H1 (cell line): Measurements from ENCODE around the gene BOLA1. TPM values are rescaled to one million over a fixed set of nuclear protein-coding genes. Genes with fewer than 3 reads are reported as not detected.

Source experiments
- CTCF ChIA-PET: fragments of 300-600 bp; sonication (Branson Sonifier 250); formaldehyde crosslinking; loops from one replicate; lab custom pipeline; 2021; ENCODE audit not compliant: partially characterized antibody; lab: Charles Lee
- POLR2A ChIA-PET: fragments of 300-600 bp; sonication (Branson Sonifier 250); formaldehyde crosslinking; loops from one replicate; lab custom pipeline; 2021; ENCODE audit warnings: inconsistent platforms; ENCODE audit not compliant: partially characterized antibody; lab: Charles Lee
- DNase-seq, 2 experiments: peaks; one replicate each; pipeline versions ENCODE4 v3.0.0 to v3.0.0-alpha.2; 2010 to 2022; ENCODE audit warnings: low spot score in 2 of 2, low read depth in 1 of 2, mixed read lengths in 1 of 2
- FAIRE-seq: peaks from 2 replicates; lab custom pipeline; 2011; peaks lifted over from hg19 to GRCh38; lab: Jason Lieb, UNC
- H2AFZ ChIP-seq: 2 replicates; pipeline ENCODE4 v1.8.1; 2012; ENCODE audit warnings: low read length, inconsistent platforms
- H2AK5ac ChIP-seq: 2 replicates; pipeline ENCODE4 v1.6.1; 2013; ENCODE audit warnings: low read depth, low read length
- H2BK120ac ChIP-seq: replicated peaks from 2 replicates; pipeline ENCODE3; 2013; ENCODE audit warnings: low read depth, low read length, inconsistent platforms
- H2BK12ac ChIP-seq: 2 replicates; pipeline ENCODE4 v1.6.1; 2013; ENCODE audit warnings: low read depth, low read length
- H2BK15ac ChIP-seq: 2 replicates; pipeline ENCODE4 v1.6.1; 2013; ENCODE audit warnings: low read length
- H2BK20ac ChIP-seq: 2 replicates; pipeline ENCODE4 v1.6.1; 2013; ENCODE audit warnings: low read length
- H2BK5ac ChIP-seq: 2 replicates; pipeline ENCODE4 v1.6.1; 2013; ENCODE audit warnings: low read depth, low read length
- H3K14ac ChIP-seq: 2 replicates; pipeline ENCODE4 v1.6.1; 2013; ENCODE audit warnings: inconsistent platforms; ENCODE audit not compliant: insufficient read length
- H3K18ac ChIP-seq: 2 replicates; pipeline ENCODE4 v1.6.1; 2013; ENCODE audit warnings: low read length; ENCODE audit errors: extremely low read depth
- H3K23ac ChIP-seq: 2 replicates; pipeline ENCODE4 v1.6.1; 2013; ENCODE audit warnings: inconsistent platforms; ENCODE audit not compliant: insufficient read length
- H3K23me2 ChIP-seq: 2 replicates; pipeline ENCODE4 v1.6.1; 2013; ENCODE audit warnings: low read depth, low read length
- H3K27ac ChIP-seq: 2 replicates; pipeline ENCODE4 v1.6.1; 2011; ENCODE audit warnings: low read depth, low read length, inconsistent platforms
- H3K27me3 ChIP-seq, 4 experiments: replicated peaks in 1 of 4; 1 replicate in 1 of 4; 2 replicates in 3 of 4; pipeline versions ENCODE4 v1.6.1 to v1.8.1; 2011 to 2013; ENCODE audit warnings: low read length in 3 of 4, mild to moderate bottlenecking in 3 of 4, inconsistent platforms in 2 of 4, mixed read lengths in 2 of 4, moderate library complexity in 1 of 4; ENCODE audit not compliant: control insufficient read depth in 3 of 4, insufficient read depth in 3 of 4; ENCODE audit errors: extremely low read depth in 1 of 4
- H3K36me3 ChIP-seq, 4 experiments: 2 replicates each; pipeline versions ENCODE4 v1.6.1 to v1.8.1; 2011 to 2013; ENCODE audit warnings: mild to moderate bottlenecking in 4 of 4, low read length in 3 of 4, moderate library complexity in 2 of 4, control low read depth in 1 of 4, inconsistent platforms in 1 of 4; ENCODE audit not compliant: insufficient read depth in 4 of 4, control insufficient read depth in 2 of 4
- H3K4ac ChIP-seq: replicated peaks from 2 replicates; pipeline ENCODE3; 2013; ENCODE audit warnings: low read length, low read depth, mixed read lengths, inconsistent platforms; ENCODE audit not compliant: insufficient read length
- H3K4me1 ChIP-seq, 4 experiments: replicated peaks in 1 of 4; 1 replicate in 1 of 4; 2 replicates in 3 of 4; pipeline versions ENCODE4 v1.6.1 to v1.8.1; 2011 to 2013; ENCODE audit warnings: low read length in 3 of 4, inconsistent platforms in 2 of 4, mixed read lengths in 1 of 4; ENCODE audit not compliant: insufficient read depth in 4 of 4, control insufficient read depth in 3 of 4
- H3K4me2 ChIP-seq, 2 experiments: 2 replicates each; pipeline versions ENCODE4 v1.6.1 to v1.8.1; 2011 to 2013; ENCODE audit warnings: low read depth in 2 of 2, low read length in 2 of 2, control low read depth in 1 of 2, inconsistent platforms in 1 of 2, mild to moderate bottlenecking in 1 of 2; ENCODE audit not compliant: insufficient read depth in 1 of 2
- H3K4me3 ChIP-seq, 4 experiments: fragments of 200-600, 300-600 bp in 1 of 4; sonication (generic), shearing (Covaris generic), sonication (Bioruptor Twin) in 1 of 4; 2 replicates each; pipeline versions ENCODE4 v1.5.1 to v1.8.1; 2011 to 2016; ENCODE audit warnings: low read length in 4 of 4, low read depth in 3 of 4, control low read depth in 2 of 4, inconsistent platforms in 2 of 4, mild to moderate bottlenecking in 2 of 4, mixed read lengths in 1 of 4, moderate library complexity in 1 of 4; ENCODE audit not compliant: insufficient read depth in 2 of 4; ENCODE audit errors: extremely low read depth in 1 of 4
- H3K56ac ChIP-seq: replicated peaks from 2 replicates; pipeline ENCODE3; 2013; ENCODE audit warnings: low read depth, mild to moderate bottlenecking, mixed read lengths, low read length, inconsistent platforms; ENCODE audit not compliant: insufficient read length
- H3K79me1 ChIP-seq: 2 replicates; pipeline ENCODE4 v1.6.1; 2013; ENCODE audit warnings: low read depth, low read length, control low read depth
- H3K79me2 ChIP-seq, 2 experiments: 2 replicates each; pipeline versions ENCODE4 v1.6.1 to v1.8.1; 2012 to 2013; ENCODE audit warnings: low read length in 2 of 2, mild to moderate bottlenecking in 2 of 2, inconsistent platforms in 1 of 2; ENCODE audit not compliant: insufficient read depth in 2 of 2, control insufficient read depth in 1 of 2
- H3K9ac ChIP-seq, 4 experiments: replicated peaks in 1 of 4; 1 replicate in 1 of 4; 2 replicates in 3 of 4; pipeline versions ENCODE4 v1.6.1 to v1.8.1; 2011 to 2013; ENCODE audit warnings: low read depth in 3 of 4, low read length in 3 of 4, control low read depth in 2 of 4, mild to moderate bottlenecking in 2 of 4, moderate library complexity in 2 of 4, inconsistent platforms in 1 of 4; ENCODE audit errors: extremely low read depth in 1 of 4
- H3K9me3 ChIP-seq, 2 experiments: 2 replicates each; pipeline versions ENCODE4 v1.6.1 to v1.8.1; 2012 to 2013; ENCODE audit warnings: mild to moderate bottlenecking in 2 of 2, moderate library complexity in 2 of 2, control low read depth in 1 of 2, inconsistent platforms in 1 of 2, low read depth in 1 of 2, low read length in 1 of 2, mixed read lengths in 1 of 2; ENCODE audit not compliant: insufficient read depth in 2 of 2
- H4K20me1 ChIP-seq, 2 experiments: replicated peaks in 1 of 2; 2 replicates each; pipeline versions ENCODE3 to v1.8.1; 2011 to 2013; ENCODE audit warnings: inconsistent platforms in 2 of 2, low read length in 2 of 2, mild to moderate bottlenecking in 1 of 2; ENCODE audit not compliant: insufficient read depth in 2 of 2, control insufficient read depth in 1 of 2
- H4K5ac ChIP-seq: 2 replicates; pipeline ENCODE4 v1.6.1; 2013; ENCODE audit warnings: low read length, low read depth, mixed read lengths, inconsistent platforms; ENCODE audit not compliant: insufficient read length
- H4K8ac ChIP-seq: 2 replicates; pipeline ENCODE4 v1.8.0; 2013; ENCODE audit warnings: mild to moderate bottlenecking, moderate library complexity, low read length, inconsistent platforms; ENCODE audit not compliant: insufficient read depth; ENCODE audit errors: extremely low read depth
- H4K91ac ChIP-seq: replicated peaks from 2 replicates; pipeline ENCODE3; 2013; ENCODE audit warnings: low read length, mixed read lengths, inconsistent platforms; ENCODE audit not compliant: insufficient read length
- BCL11A ChIP-seq, 2 experiments: IDR thresholded peaks; one replicate each; pipeline ENCODE4 v1.6.1; 2011; ENCODE audit warnings: low read depth in 2 of 2, low read length in 2 of 2, mild to moderate bottlenecking in 2 of 2
- CEBPB ChIP-seq: IDR thresholded peaks from 2 replicates; pipeline ENCODE4 v1.6.1; 2012; ENCODE audit warnings: low read depth, low read length
- CHD2 ChIP-seq: IDR thresholded peaks from 2 replicates; pipeline ENCODE4 v1.6.1; 2012; ENCODE audit warnings: low read length, improper control_type of control experiment
- CREB1 ChIP-seq: IDR thresholded peaks from 2 replicates; pipeline ENCODE4 v1.6.1; 2012; ENCODE audit warnings: inconsistent platforms
- HDAC2 ChIP-seq, 2 experiments: fragments of 300-600 bp in 1 of 2; sonication (generic) in 1 of 2; IDR thresholded peaks; 2 replicates each; pipeline ENCODE4 v1.6.1; 2011 to 2012; ENCODE audit warnings: low read depth in 2 of 2, low read length in 2 of 2, mild to moderate bottlenecking in 2 of 2, moderate library complexity in 2 of 2, borderline replicate concordance in 1 of 2, inconsistent platforms in 1 of 2
- KDM5A ChIP-seq: fragments of 200-600 bp; IDR thresholded peaks from 2 replicates; pipeline ENCODE4 v1.7.1; 2012; ENCODE audit warnings: mild to moderate bottlenecking, low read length, inconsistent platforms, mixed read lengths
- RBBP5 ChIP-seq: IDR thresholded peaks from 2 replicates; pipeline ENCODE4 v1.7.1; 2012; ENCODE audit warnings: low read depth, mild to moderate bottlenecking, inconsistent platforms, low read length, moderate library complexity, borderline replicate concordance
- SIN3A ChIP-seq, 2 experiments: IDR thresholded peaks in 1 of 2; conservative IDR thresholded peaks in 1 of 2; 2 replicates each; pipeline ENCODE4 v1.6.1; 2011 to 2012; ENCODE audit warnings: low read length in 2 of 2, improper control_type of control experiment in 1 of 2, low read depth in 1 of 2, mild to moderate bottlenecking in 1 of 2
- SP1 ChIP-seq: IDR thresholded peaks from 2 replicates; pipeline ENCODE4 v1.6.1; 2011; ENCODE audit warnings: low read depth, low read length
- SP2 ChIP-seq: IDR thresholded peaks from 2 replicates; pipeline ENCODE4 v1.6.1; 2012; ENCODE audit warnings: mild to moderate bottlenecking, low read length, inconsistent platforms
- SUZ12 ChIP-seq: fragments of 200-600 bp; sonication (generic); IDR thresholded peaks from 2 replicates; pipeline ENCODE4 v1.6.1; 2012; ENCODE audit warnings: mild to moderate bottlenecking, inconsistent platforms, low read length, moderate library complexity, mixed read lengths
- TAF7 ChIP-seq: optimal IDR thresholded peaks from 2 replicates; pipeline ENCODE3; 2011; ENCODE audit warnings: low read depth, mild to moderate bottlenecking, inconsistent platforms, low read length, moderate library complexity, borderline replicate concordance
- TEAD4 ChIP-seq: IDR thresholded peaks from 2 replicates; pipeline ENCODE4 v1.6.1; 2012; ENCODE audit warnings: low read depth, low read length, inconsistent platforms, mixed read lengths
- ZNF274 ChIP-seq: IDR thresholded peaks from 2 replicates; pipeline ENCODE4 v1.7.0; 2012; ENCODE audit warnings: low read length, borderline replicate concordance; ENCODE audit errors: extremely low read depth
- WGBS, 2 experiments: shearing (Covaris generic) in 1 of 2; methylation state at CpG; one replicate each; pipeline versions ENCODE4 v1.1.6 to v1.1.7; 2013 to 2015; ENCODE audit warnings: low lambda C conversion rate in 2 of 2, mixed read lengths in 2 of 2, inconsistent platforms in 1 of 2, low coverage in 1 of 2, missing lambda C conversion rate in 1 of 2; ENCODE audit not compliant: insufficient replicate concordance in 2 of 2, insufficient coverage in 1 of 2, insufficient read length in 1 of 2; ENCODE audit errors: extremely low coverage in 1 of 2, missing lambda C conversion rate in 1 of 2; 5-methylcytosine and 5-hydroxymethylcytosine counted together
- polyA plus RNA-seq, 7 experiments: library from polyadenylated mRNA; depleted of rRNA in 3 of 7; stranded (reverse) in 5 of 7; unstranded in 2 of 7; fragments of >200 nt in 5 of 7; fragments of 200-250 nt in 2 of 7; gene quantifications; 1 replicate in 5 of 7; 2 replicates in 1 of 7; 4 replicates in 1 of 7; pipeline versions ENCODE4 v1.2.1 to v1.2.3, GENCODE V29; 2011 to 2013; ENCODE audit warnings: missing spikeins in 2 of 7, mixed read lengths in 2 of 7
- total RNA-seq: library from RNA; stranded (reverse); fragmentation: NEBNext Ultra II Directional; extraction: Animal tissue kit (Norgen Biotek cat#: 25700); gene quantifications from 2 replicates; pipeline ENCODE4 v1.2.1, GENCODE V29; 2021

BOLA1 gene
- total and polyA plus RNA-seq, 2 of the 8 experiments (the other 6 are each of a cell fraction or from before 2014, with no cell fraction given), result 8.1 to 15.4 TPM

- ChIA-PET POLR2A (no interaction called here), CTCF (interaction anchor here (1.2 kb wide), 1 partner anchor 39 kb away, joined by 3 read pairs; a partner anchor contains a TSS)
- no peak overlapping the region for H3K4ac ChIP-seq
- H2BK20ac ChIP-seq, result no peak overlapping the region
- H3K56ac ChIP-seq, result no peak overlapping the region
- no peak overlapping the region for H4K91ac ChIP-seq
- peaks cover 5% of the 10 kb centered on the region for H3K23me2 ChIP-seq
- no peaks in the 10 kb centered on the region for H3K27me3 ChIP-seq
- no peak overlapping the region for H2BK120ac ChIP-seq
- no peak overlapping the region for H3K23ac ChIP-seq
- no peak overlapping the region for H3K18ac ChIP-seq
- H3K27ac ChIP-seq, result peak overlapping the region; percentile 90
- H3K79me2 ChIP-seq, result peaks cover 8 to 28% of the 10 kb centered on the region in 2 experiments
- H3K79me1 ChIP-seq, result peaks cover 5% of the 10 kb centered on the region
- H3K9ac ChIP-seq, result peak overlapping the region; percentile 81 to 96 (median 90)
- 5% methylated on average over 10 of the region's 10 CpGs; no CpG with 5 or more reads in 1 of the 2 experiments for WGBS, 2 experiments
- H3K9me3 ChIP-seq, result no peaks in the 10 kb centered on the region
- H2BK5ac ChIP-seq, result peak overlapping the region; percentile 89; the same call in 1 of the 2 replicates
- no peak for DNase-seq
- H3K4me2 ChIP-seq, result peak overlapping the region; percentile 87 to 90
- peak overlapping the region; percentile 85 to 95 (median 94) for H3K4me3 ChIP-seq
- no peak overlapping the region for H2BK15ac ChIP-seq
- no peak overlapping the region for H2AK5ac ChIP-seq
- peaks cover 0 to 8% (median 4%) of the 10 kb centered on the region in 4 experiments; a peak in 4 of 7 replicates for H3K4me1 ChIP-seq
- H4K20me1 ChIP-seq, result no peaks in the 10 kb centered on the region
- H3K14ac ChIP-seq, result no peak overlapping the region
- H2BK12ac ChIP-seq, result no peak overlapping the region
- H4K5ac ChIP-seq, result no peak overlapping the region
- peaks cover 19 to 41% (median 39%) of the 10 kb centered on the region in 4 experiments for H3K36me3 ChIP-seq
- peak overlapping the region; percentile 51; the same call in 1 of the 2 replicates for H4K8ac ChIP-seq
- no peak overlapping the region for H2AFZ ChIP-seq
- no peak for FAIRE-seq
- TF ChIP-seq HDAC2 (IDR thresholded peaks at IDR 0.05; ENCODE audit: borderline replicate concordance in 1 of 2, low read depth in 2 of 2, low read length in 2 of 2) (no peak), CREB1 (no peak), SUZ12 (no peak), SP2 (no peak), KDM5A (no peak), BCL11A (IDR thresholded peaks at IDR 0.05; ENCODE audit: low read depth in 2 of 2, low read length in 2 of 2) (no peak), SIN3A (conservative IDR thresholded peaks at IDR 0.05 in 1 of 2, IDR thresholded peaks at IDR 0.05 in 1 of 2; ENCODE audit: low read depth in 1 of 2, low read length in 2 of 2) (no peak; a peak in 1 of 4 replicates), CEBPB (no peak), SP1 (no peak), TAF7 (no peak), CHD2 (no peak), TEAD4 (no peak), RBBP5 (no peak), ZNF274 (no peak)
Measured at GRCh38 chr1:149927056-149927562, 27.7 kb downstream of the BOLA1 start.
